ELR (cell line): ENCODE results near the gene ANP32A.
"Not testable (repeated sequence)": the region's sequence is repeated elsewhere in the genome, so short reads cannot be mapped to it uniquely, and the experiment has no call there.

Experiments
- DNase-seq: peaks from one replicate; pipeline ENCODE4 v3.0.0-alpha.2; 2015; ENCODE audit warnings: low read depth

The ANP32A gene

GRCh38 chr15:68820295-68821189, at the start of gene ANP32A:
TSS of gene ANP32A (minus strand) at chr15:68820895. CDS start at chr15:68820751, 144 bp downstream.
- DNase-seq: peak; percentile 93

- DNase-seq: no peak
Measured at GRCh38 chr15:68868296-68868695, 47.6 kb upstream of the ANP32A start.

GRCh38 chr15:68862415-68862814, 41.7 kb upstream of the ANP32A start:
- DNase-seq: no peak

GRCh38 chr15:68858666-68859065, 38.0 kb upstream of the ANP32A start:
- not testable (repeated sequence) for DNase-seq

- DNase-seq: not testable (repeated sequence)
Measured at GRCh38 chr15:68857443-68857842, 36.7 kb upstream of the ANP32A start.

GRCh38 chr15:68852461-68852860, 31.8 kb upstream of the ANP32A start:
- no peak for DNase-seq

GRCh38 chr15:68851971-68852370, 31.3 kb upstream of the ANP32A start:
- DNase-seq: no peak

- DNase-seq: no peak
Measured at GRCh38 chr15:68849497-68849896, 28.8 kb upstream of the ANP32A start.

GRCh38 chr15:68846851-68847439, 26.2 kb upstream of the ANP32A start:
- no peak for DNase-seq

- DNase-seq: no peak
Measured at GRCh38 chr15:68844856-68845550, 24.3 kb upstream of the ANP32A start.

GRCh38 chr15:68843425-68844311, 23.0 kb upstream of the ANP32A start:
- DNase-seq: peak; percentile 12

GRCh38 chr15:68842958-68843357, 22.3 kb upstream of the ANP32A start:
- DNase-seq: no peak

GRCh38 chr15:68834346-68834745, 13.7 kb upstream of the ANP32A start:
- no peak for DNase-seq

GRCh38 chr15:68833700-68834331, 13.1 kb upstream of the ANP32A start:
- DNase-seq: no peak

- DNase-seq: no peak
Measured at GRCh38 chr15:68830141-68830785, 9.6 kb upstream of the ANP32A start.

GRCh38 chr15:68829068-68829467, 8.4 kb upstream of the ANP32A start:
- DNase-seq: peak; percentile 30

GRCh38 chr15:68823561-68823960, 2.9 kb upstream of the ANP32A start:
- no peak for DNase-seq

- DNase-seq: no peak
Measured at GRCh38 chr15:68822818-68823217, 2.1 kb upstream of the ANP32A start.

GRCh38 chr15:68821841-68822381, 1.2 kb upstream of the ANP32A start:
- DNase-seq: peak; percentile 52

- DNase-seq: no peak
Measured at GRCh38 chr15:68821190-68821840, 620 bp upstream of the ANP32A start.
